Measurements from ENCODE around the gene EXOC3. TPM values are rescaled to one million over a fixed set of nuclear protein-coding genes. Genes with fewer than 3 reads are reported as not detected.

Gene EXOC3
- total and polyA plus RNA-seq, 2 of the 8 experiments (the other 6 are each of a cell fraction or from before 2014, with no cell fraction given), result 14.4 to 30.0 TPM

- no peak overlapping the region for H3K18ac ChIP-seq (ENCODE audit: extremely low read depth, low read length)
- no peak overlapping the region for H3K14ac ChIP-seq (ENCODE audit: insufficient read length)
- no peak overlapping the region for H2BK12ac ChIP-seq (ENCODE audit: low read depth, low read length)
- no peak overlapping the region for H4K91ac ChIP-seq (replicated peaks; ENCODE audit: insufficient read length, low read length)
- H3K4me2 ChIP-seq (ENCODE audit: insufficient read depth in 1 of 2, low read depth in 2 of 2, low read length in 2 of 2), result no peak overlapping the region
- no peak overlapping the region for H2BK120ac ChIP-seq (replicated peaks; ENCODE audit: low read depth, low read length)
- no peak overlapping the region for H2BK15ac ChIP-seq (ENCODE audit: low read length)
- H3K4ac ChIP-seq (replicated peaks; ENCODE audit: insufficient read length, low read depth, low read length), result no peak overlapping the region
- 93% methylated on average over 28 of the region's 28 CpGs; no CpG with 5 or more reads in 1 of the 2 experiments for WGBS, 2 experiments (ENCODE audit: extremely low coverage in 1 of 2, insufficient coverage in 1 of 2, insufficient read length in 1 of 2, insufficient replicate concordance in 2 of 2, low coverage in 1 of 2, low lambda C conversion rate in 2 of 2, missing lambda C conversion rate in 1 of 2)
- DNase-seq (ENCODE audit: low read depth in 1 of 2, low spot score in 2 of 2), result no peak
- no peak overlapping the region for H2BK20ac ChIP-seq (ENCODE audit: low read length)
- 0 out of 4 replicates have a peak, but pooled peaks cover 0 to 3% of the 10 kb centered on the region in 2 experiments for H3K79me2 ChIP-seq (ENCODE audit: control insufficient read depth in 1 of 2, insufficient read depth in 2 of 2, low read length in 2 of 2)
- H3K4me3 ChIP-seq (ENCODE audit: extremely low read depth in 1 of 4, insufficient read depth in 2 of 4, low read depth in 3 of 4, low read length in 4 of 4), result no peak overlapping the region
- peaks cover 4% of the 10 kb centered on the region for H3K79me1 ChIP-seq (ENCODE audit: low read depth, low read length)
- peaks cover 2 to 7% (median 2%) of the 10 kb centered on the region in 4 experiments; a peak in 5 of 7 replicates for H3K4me1 ChIP-seq (replicated peaks in 1 of 4; ENCODE audit: control insufficient read depth in 3 of 4, insufficient read depth in 4 of 4, low read length in 3 of 4)
- H3K56ac ChIP-seq (replicated peaks; ENCODE audit: insufficient read length, low read depth, low read length), result no peak overlapping the region
- no peaks in the 10 kb centered on the region for H3K27me3 ChIP-seq (replicated peaks in 1 of 4; ENCODE audit: control insufficient read depth in 3 of 4, extremely low read depth in 1 of 4, insufficient read depth in 3 of 4, low read length in 3 of 4)
- H3K23me2 ChIP-seq (ENCODE audit: low read depth, low read length), result no peaks in the 10 kb centered on the region
- H3K27ac ChIP-seq (ENCODE audit: low read depth, low read length), result no peak overlapping the region
- H2BK5ac ChIP-seq (ENCODE audit: low read depth, low read length), result no peak overlapping the region
- no peak overlapping the region for H3K23ac ChIP-seq (ENCODE audit: insufficient read length)
- no peak for FAIRE-seq
- no peaks in the 10 kb centered on the region for H4K20me1 ChIP-seq (replicated peaks in 1 of 2; ENCODE audit: control insufficient read depth in 1 of 2, insufficient read depth in 2 of 2, low read length in 2 of 2)
- no peak overlapping the region for H2AK5ac ChIP-seq (ENCODE audit: low read depth, low read length)
- no peak overlapping the region for H4K5ac ChIP-seq (ENCODE audit: insufficient read length, low read depth, low read length)
- H4K8ac ChIP-seq (ENCODE audit: extremely low read depth, insufficient read depth, low read length), result no peak overlapping the region
- ChIA-PET POLR2A (ENCODE audit: partially characterized antibody) (no interaction called here), CTCF (ENCODE audit: partially characterized antibody) (interaction anchor here (1.2 to 2.7 kb wide), 2 partner anchors 10 kb away, joined by 3 to 10 read pairs; no protein-coding TSS in a partner anchor)
- H2AFZ ChIP-seq (ENCODE audit: low read length), result no peak overlapping the region
- TF ChIP-seq SIRT6 (IDR thresholded peaks at IDR 0.05; ENCODE audit: low read length), result no peak
- no peak for TF ChIP-seq KDM1A (IDR thresholded peaks at IDR 0.05; ENCODE audit: borderline replicate concordance, low read length)
- no peak for TF ChIP-seq CBX8 (IDR thresholded peaks at IDR 0.05; ENCODE audit: borderline replicate concordance, low read depth, low read length)
- no peak for TF ChIP-seq CHD2 (IDR thresholded peaks at IDR 0.05; ENCODE audit: low read length)
- no peak for TF ChIP-seq POU5F1 (IDR thresholded peaks at IDR 0.05; ENCODE audit: low read depth, low read length)
- TF ChIP-seq USF2 (IDR thresholded peaks at IDR 0.05; ENCODE audit: low read length), result no peak
- TF ChIP-seq POLR2A (IDR thresholded peaks at IDR 0.05; ENCODE audit: control extremely low read depth in 1 of 2, low read depth in 2 of 2, low read length in 2 of 2), result no peak
- TF ChIP-seq CHD1 (IDR thresholded peaks at IDR 0.05; ENCODE audit: low read depth, low read length), result no peak
- no peak for TF ChIP-seq E2F6 (IDR thresholded peaks at IDR 0.05)
- TF ChIP-seq CEBPB (IDR thresholded peaks at IDR 0.05; ENCODE audit: low read depth, low read length), result no peak
- no peak for TF ChIP-seq KDM5A (IDR thresholded peaks at IDR 0.05; ENCODE audit: low read length)
- no peak overlapping the region for H3K9ac ChIP-seq (replicated peaks in 1 of 4; ENCODE audit: extremely low read depth in 1 of 4, low read depth in 3 of 4, low read length in 3 of 4)
- peaks cover 4 to 17% (median 12%) of the 10 kb centered on the region in 4 experiments; a peak in 6 of 8 replicates for H3K36me3 ChIP-seq (ENCODE audit: control insufficient read depth in 2 of 4, insufficient read depth in 4 of 4, low read length in 3 of 4)
- H3K9me3 ChIP-seq (ENCODE audit: insufficient read depth in 2 of 2, low read depth in 1 of 2, low read length in 1 of 2), result peaks cover 0 to 4% of the 10 kb centered on the region in 2 experiments; a peak in 2 of 4 replicates
Observed at GRCh38 chr5:456351-457194, 13.6 kb downstream of the EXOC3 start.
